Keratinocyte (primary cell): ENCODE measurements around the gene C11orf97.

Source experiments
- EZH2 ChIP-seq: IDR thresholded peaks from one replicate; pipeline ENCODE4 v1.6.1; 2012; ENCODE audit warnings: inconsistent platforms, mild to moderate bottlenecking, low read length, moderate library complexity
- TF ChIP-seq, protein P1 (sequence below), 3 experiments: IDR thresholded peaks in 1 of 3; conservative IDR thresholded peaks in 1 of 3; optimal IDR thresholded peaks in 1 of 3; 2 replicates in 2 of 3; 3 replicates in 1 of 3; pipeline versions ENCODE3 to v1.5.1; 2011; ENCODE audit warnings: low read length in 3 of 3, mild to moderate bottlenecking in 3 of 3, moderate library complexity in 2 of 3, control low read depth in 1 of 3, inconsistent platforms in 1 of 3; ENCODE audit not compliant: insufficient read depth in 2 of 3; ENCODE audit errors: extremely low read depth in 1 of 3

GRCh38 chr11:94521684-94522083 lies 9.4 kb downstream of the C11orf97 start:
- TF ChIP-seq, protein P1, sequence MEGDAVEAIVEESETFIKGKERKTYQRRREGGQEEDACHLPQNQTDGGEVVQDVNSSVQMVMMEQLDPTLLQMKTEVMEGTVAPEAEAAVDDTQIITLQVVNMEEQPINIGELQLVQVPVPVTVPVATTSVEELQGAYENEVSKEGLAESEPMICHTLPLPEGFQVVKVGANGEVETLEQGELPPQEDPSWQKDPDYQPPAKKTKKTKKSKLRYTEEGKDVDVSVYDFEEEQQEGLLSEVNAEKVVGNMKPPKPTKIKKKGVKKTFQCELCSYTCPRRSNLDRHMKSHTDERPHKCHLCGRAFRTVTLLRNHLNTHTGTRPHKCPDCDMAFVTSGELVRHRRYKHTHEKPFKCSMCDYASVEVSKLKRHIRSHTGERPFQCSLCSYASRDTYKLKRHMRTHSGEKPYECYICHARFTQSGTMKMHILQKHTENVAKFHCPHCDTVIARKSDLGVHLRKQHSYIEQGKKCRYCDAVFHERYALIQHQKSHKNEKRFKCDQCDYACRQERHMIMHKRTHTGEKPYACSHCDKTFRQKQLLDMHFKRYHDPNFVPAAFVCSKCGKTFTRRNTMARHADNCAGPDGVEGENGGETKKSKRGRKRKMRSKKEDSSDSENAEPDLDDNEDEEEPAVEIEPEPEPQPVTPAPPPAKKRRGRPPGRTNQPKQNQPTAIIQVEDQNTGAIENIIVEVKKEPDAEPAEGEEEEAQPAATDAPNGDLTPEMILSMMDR (optimal IDR thresholded peaks at IDR 0.05 in 1 of 3, IDR thresholded peaks at IDR 0.05 in 1 of 3, conservative IDR thresholded peaks at IDR 0.05 in 1 of 3; ENCODE audit: extremely low read depth in 1 of 3, insufficient read depth in 2 of 3, low read length in 3 of 3): peak; percentile 33 to 58 (median 39)
- TF ChIP-seq EZH2: no peak
